Sigmoid colon (tissue), 4 donors: ENCODE measurements around the gene OR6N2.

Source experiments
- CTCF ChIP-seq, 4 experiments: fragments of 450-650 bp in 3 of 4; fragments of 200-600 bp in 1 of 4; IDR thresholded peaks; one replicate each; pipeline ENCODE4 v1.5.1; 2016 to 2019; ENCODE audit warnings: antibody characterized with exemption in 4 of 4, mild to moderate bottlenecking in 3 of 4, moderate library complexity in 2 of 4
- EP300 ChIP-seq, 4 donors: sonication (generic); formaldehyde crosslinking; IDR thresholded peaks; one replicate each; pipeline ENCODE4 v1.6.1; 2017; ENCODE audit warnings: antibody characterized with exemption in 4 of 4
- POLR2A ChIP-seq, 2 donors: fragments of 450-650 bp; IDR thresholded peaks; one replicate each; pipeline ENCODE4 v1.6.1; 2016; ENCODE audit warnings: antibody characterized with exemption in 2 of 2, mild to moderate bottlenecking in 2 of 2, moderate library complexity in 2 of 2
- POLR2AphosphoS5 ChIP-seq, 4 donors: sonication (generic); formaldehyde crosslinking; IDR thresholded peaks; one replicate each; pipeline ENCODE4 v1.6.1; 2017; ENCODE audit warnings: antibody characterized with exemption in 4 of 4

- no peak for TF ChIP-seq POLR2A (IDR thresholded peaks at IDR 0.05)
- TF ChIP-seq CTCF (IDR thresholded peaks at IDR 0.05): no peak
- no peak for TF ChIP-seq POLR2AphosphoS5 (IDR thresholded peaks at IDR 0.05)
- TF ChIP-seq EP300 (IDR thresholded peaks at IDR 0.05): no peak
Measured at GRCh38 chr1:158809862-158810261, 28.9 kb upstream of the OR6N2 start.
